Suprapubic skin (tissue), 3 donors: Measurements from ENCODE around the gene RAB20.

ENCODE experiments used
- CTCF ChIP-seq, 2 donors: fragments of 200-600 bp in 1 of 2; fragments of 450-650 bp in 1 of 2; sonication (generic) in 1 of 2; IDR thresholded peaks; one replicate each; pipeline ENCODE4 v1.5.1; 2016 to 2019; ENCODE audit warnings: antibody characterized with exemption in 2 of 2, mild to moderate bottlenecking in 1 of 2, moderate library complexity in 1 of 2
- POLR2AphosphoS5 ChIP-seq, 3 donors: sonication (generic); formaldehyde crosslinking; IDR thresholded peaks; one replicate each; pipeline ENCODE4 v1.6.1; 2017; ENCODE audit warnings: antibody characterized with exemption in 3 of 3

GRCh38 chr13:110503979-110504499, 57.5 kb downstream of the RAB20 start:
- no peak for TF ChIP-seq POLR2AphosphoS5 (IDR thresholded peaks at IDR 0.05)
- TF ChIP-seq CTCF (IDR thresholded peaks at IDR 0.05) = no peak
